BE2C (cell line): ENCODE results near the gene CCDC178.
"Not testable (repeated sequence)": the region's sequence is repeated elsewhere in the genome, so short reads cannot be mapped to it uniquely, and the experiment has no call there.

Experiments
- DNase-seq: peaks from one replicate; pipeline ENCODE4 v3.0.0-alpha.2; 2020
- H3K27me3 ChIP-seq: fragments of 250-450 bp; sonication (Bioruptor Pico); 2 replicates; pipeline ENCODE4 v1.5.1; 2020; ENCODE audit warnings: mild to moderate bottlenecking
- H3K36me3 ChIP-seq: fragments of 250-450 bp; sonication (Bioruptor Pico); 2 replicates; pipeline ENCODE4 v1.5.1; 2020; ENCODE audit warnings: mild to moderate bottlenecking
- H3K4me1 ChIP-seq: fragments of 250-450 bp; sonication (Bioruptor Pico); 2 replicates; pipeline ENCODE4 v1.5.1; 2020
- H3K4me3 ChIP-seq: 2 replicates; pipeline ENCODE4 v1.5.1; 2011; ENCODE audit warnings: low read depth, low read length
- H3K9me3 ChIP-seq: fragments of 250-450 bp; sonication (Bioruptor Pico); 2 replicates; pipeline ENCODE4 v1.5.1; 2020
- TF ChIP-seq, protein P1 (sequence below): IDR thresholded peaks from 2 replicates; pipeline ENCODE4 v1.5.1; 2012; ENCODE audit warnings: mild to moderate bottlenecking, low read depth, low read length

The CCDC178 gene

DNA sequence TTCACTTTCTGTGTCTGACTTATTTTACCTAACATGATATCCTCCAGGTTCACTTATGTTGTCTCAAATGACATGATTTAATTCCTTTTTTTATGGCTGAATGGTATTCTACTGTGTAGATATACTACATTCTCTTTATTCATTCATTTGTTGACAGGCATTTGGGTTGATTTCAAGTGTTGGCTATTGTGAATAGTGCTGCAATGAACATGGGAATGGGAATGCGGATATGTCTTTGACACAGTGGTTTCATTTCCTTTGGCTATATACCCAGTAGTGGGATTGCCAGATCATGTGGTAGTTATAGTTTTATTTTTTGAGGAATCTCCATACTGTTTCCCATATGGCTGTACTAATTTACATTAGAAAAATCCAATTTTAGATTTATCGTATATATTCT is 472.3 kb downstream of the CCDC178 start:
- H3K27me3 ChIP-seq: no peaks in the 10 kb centered on the region
- H3K4me1 ChIP-seq: no peaks in the 10 kb centered on the region
- no peaks in the 10 kb centered on the region for H3K9me3 ChIP-seq
- TF ChIP-seq, protein P1, sequence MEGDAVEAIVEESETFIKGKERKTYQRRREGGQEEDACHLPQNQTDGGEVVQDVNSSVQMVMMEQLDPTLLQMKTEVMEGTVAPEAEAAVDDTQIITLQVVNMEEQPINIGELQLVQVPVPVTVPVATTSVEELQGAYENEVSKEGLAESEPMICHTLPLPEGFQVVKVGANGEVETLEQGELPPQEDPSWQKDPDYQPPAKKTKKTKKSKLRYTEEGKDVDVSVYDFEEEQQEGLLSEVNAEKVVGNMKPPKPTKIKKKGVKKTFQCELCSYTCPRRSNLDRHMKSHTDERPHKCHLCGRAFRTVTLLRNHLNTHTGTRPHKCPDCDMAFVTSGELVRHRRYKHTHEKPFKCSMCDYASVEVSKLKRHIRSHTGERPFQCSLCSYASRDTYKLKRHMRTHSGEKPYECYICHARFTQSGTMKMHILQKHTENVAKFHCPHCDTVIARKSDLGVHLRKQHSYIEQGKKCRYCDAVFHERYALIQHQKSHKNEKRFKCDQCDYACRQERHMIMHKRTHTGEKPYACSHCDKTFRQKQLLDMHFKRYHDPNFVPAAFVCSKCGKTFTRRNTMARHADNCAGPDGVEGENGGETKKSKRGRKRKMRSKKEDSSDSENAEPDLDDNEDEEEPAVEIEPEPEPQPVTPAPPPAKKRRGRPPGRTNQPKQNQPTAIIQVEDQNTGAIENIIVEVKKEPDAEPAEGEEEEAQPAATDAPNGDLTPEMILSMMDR: no peak
- H3K36me3 ChIP-seq: no peaks in the 10 kb centered on the region
- H3K4me3 ChIP-seq: no peak overlapping the region
- no peak for DNase-seq

DNA sequence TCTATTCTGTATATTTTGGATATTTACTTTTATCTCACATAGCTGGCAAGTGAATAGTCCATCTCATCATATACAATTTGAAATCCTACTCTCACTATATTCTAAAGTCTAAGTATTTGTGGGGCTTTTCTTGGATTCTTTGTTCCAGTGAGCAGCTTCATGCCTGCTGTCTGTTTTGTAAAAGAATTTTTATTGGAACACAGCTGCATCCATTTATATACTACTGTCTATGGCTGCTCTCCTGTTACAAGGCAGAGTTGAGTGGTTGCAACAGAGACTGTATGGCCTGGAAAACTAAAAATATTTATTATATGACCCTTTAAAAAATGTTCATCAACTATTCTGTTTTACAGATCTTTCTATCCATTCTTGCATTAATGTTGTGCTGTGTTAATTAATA is 474.4 kb downstream of the CCDC178 start:
- Histone ChIP-seq H3K4me3 (no peak overlapping the region), H3K27me3 (no peaks in the 10 kb centered on the region), H3K36me3 (no peaks in the 10 kb centered on the region), H3K9me3 (no peaks in the 10 kb centered on the region), H3K4me1 (no peaks in the 10 kb centered on the region)
- TF ChIP-seq, protein P1: no peak
- DNase-seq: no peak

DNA sequence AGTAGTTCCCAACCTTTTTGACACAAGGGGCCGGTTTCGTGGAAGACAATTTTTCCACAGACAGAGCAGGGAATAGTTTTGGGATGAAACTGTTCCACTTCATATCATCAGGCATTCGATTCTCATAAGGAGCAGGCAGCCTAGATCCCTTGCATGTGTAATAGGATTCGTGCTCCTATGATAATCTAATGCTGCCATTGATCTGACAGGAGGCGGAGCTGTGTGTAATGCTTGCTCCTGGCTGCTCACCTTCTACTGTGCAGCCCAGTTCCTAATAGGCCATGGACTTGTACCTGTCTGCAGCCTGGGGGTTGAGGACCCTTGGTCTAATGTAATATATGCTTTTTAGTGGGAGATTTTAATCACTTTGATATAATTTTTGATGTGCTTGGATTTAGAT is 479.0 kb downstream of the CCDC178 start:
- H3K36me3 ChIP-seq: no peaks in the 10 kb centered on the region
- H3K27me3 ChIP-seq: no peaks in the 10 kb centered on the region
- no peak for DNase-seq
- H3K4me1 ChIP-seq: no peaks in the 10 kb centered on the region
- TF ChIP-seq, protein P1: no peak
- no peak overlapping the region for H3K4me3 ChIP-seq
- no peaks in the 10 kb centered on the region for H3K9me3 ChIP-seq

DNA sequence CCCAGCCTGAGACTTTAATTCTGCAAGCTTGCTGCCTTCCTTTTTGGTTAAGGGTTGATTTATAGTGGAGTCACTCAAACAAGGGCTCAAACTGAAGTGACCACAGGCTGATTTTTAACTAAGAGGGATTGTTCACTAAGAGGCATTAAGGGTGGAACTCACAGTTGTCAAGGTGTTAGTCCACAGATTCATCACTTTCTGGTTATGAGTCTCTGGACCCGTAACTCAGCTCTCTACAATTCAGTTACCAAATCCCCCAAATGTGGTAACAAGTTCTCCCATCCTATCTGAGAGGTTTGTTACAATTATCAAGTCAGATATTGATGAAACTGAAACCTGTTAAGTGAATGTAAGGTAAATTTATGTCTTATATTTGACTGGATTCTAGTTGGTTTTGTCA is 481.8 kb downstream of the CCDC178 start:
- Histone ChIP-seq H3K36me3 (no peaks in the 10 kb centered on the region), H3K4me3 (no peak overlapping the region), H3K9me3 (no peaks in the 10 kb centered on the region), H3K27me3 (no peaks in the 10 kb centered on the region), H3K4me1 (no peaks in the 10 kb centered on the region)
- TF ChIP-seq, protein P1: no peak
- DNase-seq: no peak

DNA sequence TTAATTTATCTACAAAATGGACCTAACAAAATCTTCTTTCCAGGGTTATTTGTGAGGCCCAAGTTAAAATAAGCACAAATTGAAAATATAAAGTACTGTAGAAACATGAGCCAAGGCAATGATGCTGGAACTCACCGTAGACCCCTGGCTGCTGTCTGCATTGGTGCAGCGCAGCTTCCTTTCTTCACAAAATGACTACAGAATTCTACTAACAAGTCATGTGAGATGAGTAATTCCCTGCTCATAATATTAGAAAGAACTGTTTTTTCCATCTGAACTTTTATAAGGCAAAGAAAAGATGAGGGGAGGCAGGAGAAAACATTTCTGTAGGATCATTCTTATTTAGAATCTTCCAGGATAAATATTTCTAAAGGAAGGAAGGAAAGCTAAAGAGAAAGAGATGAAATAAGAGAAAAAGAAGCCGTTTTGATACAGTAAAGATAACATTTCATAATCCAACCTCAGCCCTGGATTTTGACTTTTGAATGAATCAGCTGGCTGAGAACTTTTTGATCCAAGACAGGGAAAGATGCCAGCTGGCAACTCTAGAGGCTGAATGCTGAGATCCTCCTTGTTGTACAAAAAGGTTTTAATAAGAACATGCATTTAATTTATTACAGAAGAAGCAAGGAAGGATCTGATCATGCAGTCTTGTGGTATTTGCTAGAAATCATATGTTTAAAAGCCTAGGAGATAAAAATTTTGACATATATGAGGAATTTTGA is 483.8 kb downstream of the CCDC178 start:
- Histone ChIP-seq H3K9me3 (no peaks in the 10 kb centered on the region), H3K27me3 (no peaks in the 10 kb centered on the region), H3K4me3 (no peak overlapping the region), H3K4me1 (no peaks in the 10 kb centered on the region), H3K36me3 (no peaks in the 10 kb centered on the region)
- DNase-seq: no peak
- TF ChIP-seq, protein P1: peak; percentile 3; the same call in 1 of the 2 replicates

DNA sequence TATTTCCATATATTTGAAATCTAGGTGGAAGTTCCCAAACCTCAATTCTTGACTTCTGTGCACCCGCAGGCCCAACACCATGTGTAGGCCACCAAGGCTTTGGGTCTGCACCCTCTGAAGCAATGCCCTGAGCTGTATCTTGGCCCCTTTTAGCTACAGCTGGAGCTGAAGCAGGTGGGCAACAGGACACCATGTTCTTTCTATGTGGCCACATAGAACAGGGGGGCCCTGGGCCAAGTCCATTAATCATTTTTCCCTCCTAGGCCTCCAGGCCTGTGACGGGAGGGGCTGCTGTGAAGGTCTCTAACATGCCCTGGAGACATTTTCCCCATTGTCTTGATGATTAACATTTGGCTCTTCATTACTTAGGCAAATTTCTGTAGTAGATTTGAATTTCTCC is 488.2 kb downstream of the CCDC178 start:
- H3K27me3 ChIP-seq, DNase-seq, H3K4me3 ChIP-seq, H3K4me1 ChIP-seq, H3K36me3 ChIP-seq, H3K9me3 ChIP-seq: not testable (repeated sequence)

DNA sequence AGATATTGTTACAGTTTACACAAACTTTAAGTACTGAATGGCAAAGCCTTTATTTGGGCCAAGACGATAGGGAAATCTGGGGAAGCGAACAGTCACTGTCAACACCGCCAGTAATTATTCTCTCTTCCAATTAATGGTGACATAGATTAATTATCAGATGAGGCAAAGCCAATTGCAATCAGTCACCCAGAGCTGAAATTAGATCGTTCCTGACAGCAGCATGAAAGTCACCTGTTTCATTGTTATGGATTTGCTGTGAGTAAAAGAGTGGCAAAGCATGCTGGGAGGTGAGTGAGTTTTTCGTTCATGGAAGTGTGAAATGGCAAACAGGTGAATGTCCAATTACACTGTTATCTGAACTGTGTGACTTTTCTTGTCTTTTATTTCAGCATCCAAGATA is 502.9 kb downstream of the CCDC178 start:
- no peaks in the 10 kb centered on the region for H3K4me1 ChIP-seq
- H3K36me3 ChIP-seq: no peaks in the 10 kb centered on the region
- H3K9me3 ChIP-seq: no peaks in the 10 kb centered on the region
- no peak overlapping the region for H3K4me3 ChIP-seq
- no peak for DNase-seq
- no peaks in the 10 kb centered on the region for H3K27me3 ChIP-seq
- TF ChIP-seq, protein P1: no peak
